ENCODE results near the gene SORCS2.

SORCS2 gene

GRCh38 chr4:7185487-7186030, 6.8 kb upstream of the SORCS2 start:
- TF ChIP-seq POLR2AphosphoS5 (IDR thresholded peaks at IDR 0.05; ENCODE audit: borderline replicate concordance, low read depth, low read length) (no peak), EZH2 (IDR thresholded peaks at IDR 0.05) (no peak), FOXP2 (optimal IDR thresholded peaks at IDR 0.05; ENCODE audit: control extremely low read depth, extremely low read length, insufficient read depth) (no peak)
- Histone ChIP-seq H3K9me3 (ENCODE audit: low read depth, low read length) (no peaks in the 10 kb centered on the region), H3K36me3 (ENCODE audit: insufficient read depth, low read length) (no peaks in the 10 kb centered on the region), H3K4me3 (no peak overlapping the region), H3K27ac (no peak overlapping the region), H3K9ac (ENCODE audit: insufficient read length) (no peak overlapping the region)
- DNase-seq (ENCODE audit: low read depth, low spot score), result no peak

DNA sequence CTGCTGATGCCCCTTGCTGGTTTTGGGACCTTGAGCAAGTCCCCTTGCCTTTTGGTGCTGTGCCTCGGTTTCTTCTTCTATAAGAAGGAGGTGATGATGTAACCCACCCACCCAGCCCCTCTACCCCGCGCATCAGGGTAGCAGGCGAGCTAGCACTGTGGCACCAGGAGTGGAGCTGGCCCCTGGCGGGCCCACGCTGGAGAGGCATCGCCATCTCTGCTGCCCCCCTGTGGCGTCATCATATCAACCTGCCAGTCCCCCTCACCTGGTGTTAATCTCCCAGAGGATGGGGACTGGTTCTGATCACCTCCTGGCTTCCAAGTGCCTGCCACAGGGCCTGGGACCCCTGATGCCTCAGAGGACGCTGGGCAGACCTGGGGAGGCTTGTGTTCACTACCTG, 6.3 kb upstream of the SORCS2 start:
- no peak overlapping the region for H3K4me3 ChIP-seq
- no peak for TF ChIP-seq FOXP2 (optimal IDR thresholded peaks at IDR 0.05; ENCODE audit: control extremely low read depth, extremely low read length, insufficient read depth)
- TF ChIP-seq EZH2 (IDR thresholded peaks at IDR 0.05), result no peak
- no peak for TF ChIP-seq POLR2AphosphoS5 (IDR thresholded peaks at IDR 0.05; ENCODE audit: borderline replicate concordance, low read depth, low read length)
- no peaks in the 10 kb centered on the region for H3K9me3 ChIP-seq (ENCODE audit: low read depth, low read length)
- no peak for DNase-seq (ENCODE audit: low read depth, low spot score)
- no peak overlapping the region for H3K9ac ChIP-seq (ENCODE audit: insufficient read length)
- H3K36me3 ChIP-seq (ENCODE audit: insufficient read depth, low read length), result no peaks in the 10 kb centered on the region
- H3K27ac ChIP-seq, result no peak overlapping the region

DNA sequence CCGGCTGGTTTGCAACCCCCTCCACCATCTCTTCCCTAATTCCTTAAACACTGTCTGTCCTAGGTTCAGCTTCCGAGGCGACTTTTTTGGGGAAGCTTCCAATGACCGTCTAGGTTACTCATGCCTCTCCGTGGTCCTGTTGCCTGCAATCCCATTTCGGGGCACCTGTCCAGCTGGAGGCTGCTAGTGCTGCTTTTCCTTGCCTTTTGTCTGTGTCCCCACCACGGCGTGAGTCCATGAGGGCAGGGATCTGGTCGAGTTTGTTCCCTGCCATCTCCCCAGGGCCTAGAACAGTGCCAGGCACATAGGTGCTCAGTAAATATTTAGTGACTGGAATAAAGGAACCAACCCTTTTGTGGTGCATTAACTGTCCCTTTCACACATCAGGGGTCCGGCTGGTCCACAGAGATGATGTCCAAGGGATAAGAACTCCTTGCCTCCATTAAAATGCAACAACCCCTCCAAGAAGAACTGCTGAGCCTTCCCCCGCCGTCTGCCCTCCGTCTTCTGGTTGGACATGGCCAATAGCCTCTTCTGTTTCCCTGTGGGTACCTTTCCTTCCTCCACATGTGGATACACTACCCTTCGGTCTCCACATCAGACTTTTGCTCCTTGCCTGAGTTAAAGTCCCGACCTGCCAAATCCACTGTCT, 5.7 kb upstream of the SORCS2 start:
- DNase-seq (ENCODE audit: low read depth, low spot score), result no peak
- TF ChIP-seq FOXP2 (optimal IDR thresholded peaks at IDR 0.05; ENCODE audit: control extremely low read depth, extremely low read length, insufficient read depth), result no peak
- no peaks in the 10 kb centered on the region for H3K36me3 ChIP-seq (ENCODE audit: insufficient read depth, low read length)

DNA sequence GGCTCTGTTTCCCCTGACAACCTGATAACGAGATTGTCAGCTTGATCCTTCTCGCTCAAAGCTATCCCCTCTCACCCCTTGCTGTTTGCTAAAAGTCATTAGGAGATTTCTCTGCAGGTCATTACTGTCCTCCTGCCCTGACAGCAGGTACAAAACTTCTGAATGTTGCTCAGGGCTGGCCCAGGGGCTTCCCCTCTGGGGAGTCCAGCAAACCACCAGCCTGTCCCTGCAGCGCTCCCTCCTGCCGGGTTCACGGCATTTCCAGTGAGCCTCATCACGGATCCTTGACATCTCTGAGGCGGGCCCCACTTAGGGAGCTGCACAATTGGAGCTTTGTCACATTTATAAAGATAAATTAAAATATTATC, 5.2 kb upstream of the SORCS2 start:
- no peak overlapping the region for H3K4me3 ChIP-seq
- no peak for DNase-seq (ENCODE audit: low read depth, low spot score)
- H3K36me3 ChIP-seq (ENCODE audit: insufficient read depth, low read length), result no peaks in the 10 kb centered on the region
- TF ChIP-seq EZH2 (IDR thresholded peaks at IDR 0.05), result no peak
- no peak for TF ChIP-seq FOXP2 (optimal IDR thresholded peaks at IDR 0.05; ENCODE audit: control extremely low read depth, extremely low read length, insufficient read depth)
- TF ChIP-seq POLR2AphosphoS5 (IDR thresholded peaks at IDR 0.05; ENCODE audit: borderline replicate concordance, low read depth, low read length), result no peak
- no peaks in the 10 kb centered on the region for H3K9me3 ChIP-seq (ENCODE audit: low read depth, low read length)
- no peak overlapping the region for H3K9ac ChIP-seq (ENCODE audit: insufficient read length)
- no peak overlapping the region for H3K27ac ChIP-seq

More for the DNA sequence above, 5.7 kb upstream of the SORCS2 start:
- Histone ChIP-seq H3K4me3 (no peak overlapping the region), H3K9ac (ENCODE audit: insufficient read length) (no peak overlapping the region), H3K9me3 (ENCODE audit: low read depth, low read length) (no peaks in the 10 kb centered on the region), H3K27ac (no peak overlapping the region)

- Histone ChIP-seq H3K36me3 (ENCODE audit: insufficient read depth, low read length) (no peaks in the 10 kb centered on the region), H3K9me3 (ENCODE audit: low read depth, low read length) (no peaks in the 10 kb centered on the region), H3K27ac (no peak overlapping the region), H3K9ac (ENCODE audit: insufficient read length) (no peak overlapping the region), H3K4me3 (no peak overlapping the region)
- TF ChIP-seq FOXP2 (optimal IDR thresholded peaks at IDR 0.05; ENCODE audit: control extremely low read depth, extremely low read length, insufficient read depth) (no peak), EZH2 (IDR thresholded peaks at IDR 0.05) (no peak), POLR2AphosphoS5 (IDR thresholded peaks at IDR 0.05; ENCODE audit: borderline replicate concordance, low read depth, low read length) (no peak)
- DNase-seq (ENCODE audit: low read depth, low spot score), result no peak
Observed at GRCh38 chr4:7187691-7188090, 4.6 kb upstream of the SORCS2 start.

DNA sequence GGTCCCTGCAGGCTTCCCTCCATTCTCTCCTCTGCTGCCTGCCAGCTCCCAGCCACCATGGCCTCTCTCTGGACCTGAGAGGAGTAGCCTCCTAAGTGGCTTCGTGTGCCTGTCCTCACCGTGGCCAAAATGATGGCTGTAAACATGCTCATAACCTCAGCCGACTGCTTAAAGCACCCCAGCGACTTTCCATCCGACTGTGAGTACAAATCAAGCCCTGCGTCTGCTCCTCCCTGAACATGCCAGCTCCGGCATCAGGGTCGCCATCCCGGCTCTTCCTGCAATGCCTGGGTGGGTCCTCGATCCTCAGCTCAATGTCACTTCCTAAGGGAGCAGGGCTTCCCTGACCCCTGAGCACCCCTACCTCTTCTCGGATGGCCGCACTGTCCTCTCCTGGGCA, 3.3 kb upstream of the SORCS2 start:
- Histone ChIP-seq H3K27ac (no peak overlapping the region), H3K4me3 (no peak overlapping the region), H3K9me3 (ENCODE audit: low read depth, low read length) (no peaks in the 10 kb centered on the region), H3K36me3 (ENCODE audit: insufficient read depth, low read length) (no peaks in the 10 kb centered on the region), H3K9ac (ENCODE audit: insufficient read length) (no peak overlapping the region)
- TF ChIP-seq POLR2AphosphoS5 (IDR thresholded peaks at IDR 0.05; ENCODE audit: borderline replicate concordance, low read depth, low read length) (no peak), FOXP2 (optimal IDR thresholded peaks at IDR 0.05; ENCODE audit: control extremely low read depth, extremely low read length, insufficient read depth) (no peak), EZH2 (IDR thresholded peaks at IDR 0.05) (no peak)
- no peak for DNase-seq (ENCODE audit: low read depth, low spot score)

- no peak overlapping the region for H3K27ac ChIP-seq
- no peaks in the 10 kb centered on the region for H3K9me3 ChIP-seq (ENCODE audit: low read depth, low read length)
- H3K36me3 ChIP-seq (ENCODE audit: insufficient read depth, low read length), result no peaks in the 10 kb centered on the region
- TF ChIP-seq EZH2 (IDR thresholded peaks at IDR 0.05) (no peak), POLR2AphosphoS5 (IDR thresholded peaks at IDR 0.05; ENCODE audit: borderline replicate concordance, low read depth, low read length) (no peak), FOXP2 (optimal IDR thresholded peaks at IDR 0.05; ENCODE audit: control extremely low read depth, extremely low read length, insufficient read depth) (no peak)
- H3K4me3 ChIP-seq, result no peak overlapping the region
- H3K9ac ChIP-seq (ENCODE audit: insufficient read length), result no peak overlapping the region
- no peak for DNase-seq (ENCODE audit: low read depth, low spot score)
Observed at GRCh38 chr4:7189475-7190277, 2.7 kb upstream of the SORCS2 start.

GRCh38 chr4:7190278-7190594, 2.1 kb upstream of the SORCS2 start:
- Histone ChIP-seq H3K9me3 (ENCODE audit: low read depth, low read length) (no peaks in the 10 kb centered on the region), H3K27ac (no peak overlapping the region), H3K9ac (ENCODE audit: insufficient read length) (no peak overlapping the region), H3K4me3 (no peak overlapping the region), H3K36me3 (ENCODE audit: insufficient read depth, low read length) (no peaks in the 10 kb centered on the region)
- TF ChIP-seq FOXP2 (optimal IDR thresholded peaks at IDR 0.05; ENCODE audit: control extremely low read depth, extremely low read length, insufficient read depth) (no peak), POLR2AphosphoS5 (IDR thresholded peaks at IDR 0.05; ENCODE audit: borderline replicate concordance, low read depth, low read length) (no peak), EZH2 (IDR thresholded peaks at IDR 0.05) (no peak)
- no peak for DNase-seq (ENCODE audit: low read depth, low spot score)

All from SK-N-MC (cell line).